ENCODE measurements around the gene SHMT2.

The SHMT2 gene

GRCh38 chr12:57229634-57230380 is at the start of gene SHMT2:
TSS of gene SHMT2 (plus strand) at chr12:57229711. CDS start at chr12:57229779, 68 bp downstream.
- DNase-seq (ENCODE audit: low spot score): peak; percentile 97

DNA sequence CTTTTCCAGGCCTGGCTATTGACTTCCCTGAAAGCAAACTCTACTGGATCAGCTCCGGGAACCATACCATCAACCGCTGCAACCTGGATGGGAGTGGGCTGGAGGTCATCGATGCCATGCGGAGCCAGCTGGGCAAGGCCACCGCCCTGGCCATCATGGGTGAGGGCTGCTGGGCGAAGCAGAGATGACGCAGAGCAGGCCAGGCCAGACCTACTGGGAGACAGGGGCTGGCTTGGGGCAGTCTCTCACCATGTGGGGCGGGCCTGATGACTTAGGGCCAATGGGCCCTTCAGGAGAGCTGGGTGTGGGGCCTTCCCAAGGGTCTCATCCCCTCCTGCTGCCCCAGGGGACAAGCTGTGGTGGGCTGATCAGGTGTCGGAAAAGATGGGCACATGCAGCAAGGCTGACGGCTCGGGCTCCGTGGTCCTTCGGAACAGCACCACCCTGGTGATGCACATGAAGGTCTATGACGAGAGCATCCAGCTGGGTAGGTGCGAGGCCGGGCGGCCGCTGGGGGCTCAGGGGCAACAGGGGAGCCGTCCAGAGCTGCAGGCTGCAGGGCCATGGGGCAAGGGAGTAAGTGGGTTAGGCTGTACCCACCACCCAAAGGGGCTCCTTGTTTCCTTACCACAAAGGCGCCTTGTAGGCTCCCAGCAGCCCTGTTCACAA is 49.1 kb upstream of the SHMT2 start:
- no peak for DNase-seq (ENCODE audit: low spot score)

DNA sequence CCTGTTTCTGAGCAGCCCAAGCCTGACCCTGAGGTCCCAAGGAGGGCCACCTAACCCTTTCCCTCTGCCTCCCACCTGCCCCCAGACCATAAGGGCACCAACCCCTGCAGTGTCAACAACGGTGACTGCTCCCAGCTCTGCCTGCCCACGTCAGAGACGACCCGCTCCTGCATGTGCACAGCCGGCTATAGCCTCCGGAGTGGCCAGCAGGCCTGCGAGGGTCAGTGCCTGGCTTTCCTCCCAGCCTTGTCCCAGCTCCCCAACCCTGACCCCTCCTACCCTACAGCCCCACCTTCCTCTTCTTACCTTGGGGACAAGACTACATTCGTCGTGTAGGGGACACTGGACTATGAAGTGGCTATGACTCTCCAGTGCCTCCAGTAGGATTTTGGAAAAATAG is 48.4 kb upstream of the SHMT2 start:
- DNase-seq (ENCODE audit: low spot score): no peak

GRCh38 chr12:57181561-57182155 is 47.9 kb upstream of the SHMT2 start:
- DNase-seq (ENCODE audit: low spot score): no peak

GRCh38 chr12:57182918-57183575 is 46.5 kb upstream of the SHMT2 start:
- DNase-seq (ENCODE audit: low spot score): peak; percentile 79

GRCh38 chr12:57183939-57184725 is 45.4 kb upstream of the SHMT2 start:
- no peak for DNase-seq (ENCODE audit: low spot score)

- DNase-seq (ENCODE audit: low spot score): no peak
These were observed 44.1 kb upstream of the SHMT2 start for GRCh38 chr12:57185403-57185802.

- DNase-seq (ENCODE audit: low spot score): no peak
These were observed 43.5 kb upstream of the SHMT2 start for GRCh38 chr12:57185906-57186508.

DNA sequence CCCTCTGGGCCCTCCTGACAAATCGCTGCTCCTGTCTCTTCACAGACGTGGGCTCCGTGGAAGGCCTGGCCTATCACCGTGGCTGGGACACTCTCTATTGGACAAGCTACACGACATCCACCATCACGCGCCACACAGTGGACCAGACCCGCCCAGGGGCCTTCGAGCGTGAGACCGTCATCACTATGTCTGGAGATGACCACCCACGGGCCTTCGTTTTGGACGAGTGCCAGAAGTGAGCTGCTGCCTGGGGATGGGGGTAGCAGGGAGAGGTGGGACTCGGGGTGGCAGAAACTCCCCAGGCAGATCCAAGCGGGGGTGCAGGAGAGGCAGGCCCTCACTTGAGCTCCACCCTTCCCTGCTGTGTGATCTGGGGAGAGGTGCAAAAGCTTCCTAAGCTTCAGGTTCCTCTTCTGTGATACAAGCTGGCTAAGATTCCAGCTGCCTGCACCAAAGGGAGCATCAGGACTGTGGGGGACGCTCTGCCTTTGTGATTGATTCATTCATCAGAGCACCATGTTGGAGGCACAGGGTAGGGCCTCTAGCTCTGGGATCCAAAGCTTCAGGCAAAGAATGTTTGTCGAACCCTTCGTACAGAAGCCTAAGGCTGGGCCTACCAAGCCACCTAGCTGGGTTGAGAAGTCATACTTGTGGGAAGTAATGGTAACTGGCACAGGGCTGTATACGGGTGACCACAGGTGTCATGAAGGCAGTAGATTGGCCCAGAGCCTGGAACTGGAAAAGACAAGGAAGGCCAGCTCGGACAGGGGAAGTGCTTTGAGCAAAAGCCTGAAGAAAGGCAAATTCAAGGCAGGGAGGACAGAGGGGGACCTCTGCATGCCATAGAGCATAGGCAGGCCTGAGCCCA is 42.1 kb upstream of the SHMT2 start:
- no peak for DNase-seq (ENCODE audit: low spot score)

DNA sequence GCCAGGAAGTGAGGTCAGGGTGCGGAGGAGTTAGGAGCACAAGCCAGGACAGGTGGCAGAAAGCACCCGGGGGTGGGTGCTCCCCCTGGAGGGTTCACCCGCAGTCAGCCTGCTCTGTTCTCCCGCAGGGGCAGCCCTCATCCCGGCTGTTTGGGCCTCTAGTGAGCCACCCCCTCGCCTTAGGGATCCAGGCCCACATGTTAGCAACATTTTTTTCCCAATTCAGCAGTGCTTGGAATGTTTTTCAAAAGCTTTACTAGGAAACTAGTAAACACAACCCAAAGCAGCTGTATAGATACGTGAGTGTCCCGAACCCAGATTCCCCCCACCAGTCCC is 41.5 kb upstream of the SHMT2 start:
- DNase-seq (ENCODE audit: low spot score): no peak

DNA sequence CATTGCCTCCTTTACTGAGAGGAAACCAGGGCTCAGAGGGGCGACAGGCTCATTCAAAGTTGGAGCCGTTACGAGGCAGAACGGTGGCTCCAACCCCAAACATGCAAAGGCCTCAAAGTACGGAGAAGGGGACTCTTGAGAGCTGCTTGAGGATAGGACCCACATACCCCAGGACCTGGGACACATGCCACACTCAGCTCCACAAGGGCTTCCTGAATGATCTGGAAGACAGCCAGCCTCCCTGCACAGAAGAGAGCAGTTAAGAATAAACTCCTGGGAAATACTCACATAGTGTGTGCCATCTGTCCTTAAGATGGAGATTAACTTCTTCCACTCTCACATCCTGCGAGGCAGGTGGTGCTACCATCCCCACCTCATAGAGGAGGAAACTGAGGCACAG is 39.5 kb upstream of the SHMT2 start:
- DNase-seq (ENCODE audit: low spot score): no peak

DNA sequence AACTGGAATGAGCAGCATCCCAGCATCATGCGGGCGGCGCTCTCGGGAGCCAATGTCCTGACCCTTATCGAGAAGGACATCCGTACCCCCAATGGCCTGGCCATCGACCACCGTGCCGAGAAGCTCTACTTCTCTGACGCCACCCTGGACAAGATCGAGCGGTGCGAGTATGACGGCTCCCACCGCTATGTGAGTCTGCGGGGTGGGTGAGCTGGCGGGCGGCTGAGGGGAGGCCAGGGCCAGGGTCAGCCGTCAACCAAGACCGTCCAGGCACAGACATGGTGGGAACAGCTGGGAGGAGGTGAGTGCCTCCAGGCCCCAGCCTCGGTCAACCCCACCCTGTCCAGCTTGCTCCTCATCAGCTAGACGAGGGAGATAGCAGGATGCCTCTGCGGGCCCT is 38.7 kb upstream of the SHMT2 start:
- no peak for DNase-seq (ENCODE audit: low spot score)

DNA sequence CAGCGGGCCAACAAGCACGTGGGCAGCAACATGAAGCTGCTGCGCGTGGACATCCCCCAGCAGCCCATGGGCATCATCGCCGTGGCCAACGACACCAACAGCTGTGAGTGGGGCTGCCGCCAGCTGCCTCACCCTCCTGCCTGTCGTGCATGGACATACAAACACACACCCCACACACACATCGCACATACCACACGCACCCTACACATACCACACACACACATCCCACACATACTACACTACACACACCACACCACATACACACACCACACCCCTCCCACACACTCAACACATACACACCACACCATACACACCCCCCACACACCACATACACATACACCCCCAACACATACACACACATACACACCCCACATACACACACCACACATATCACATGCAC is 38.1 kb upstream of the SHMT2 start:
- DNase-seq (ENCODE audit: low spot score): no peak

DNA sequence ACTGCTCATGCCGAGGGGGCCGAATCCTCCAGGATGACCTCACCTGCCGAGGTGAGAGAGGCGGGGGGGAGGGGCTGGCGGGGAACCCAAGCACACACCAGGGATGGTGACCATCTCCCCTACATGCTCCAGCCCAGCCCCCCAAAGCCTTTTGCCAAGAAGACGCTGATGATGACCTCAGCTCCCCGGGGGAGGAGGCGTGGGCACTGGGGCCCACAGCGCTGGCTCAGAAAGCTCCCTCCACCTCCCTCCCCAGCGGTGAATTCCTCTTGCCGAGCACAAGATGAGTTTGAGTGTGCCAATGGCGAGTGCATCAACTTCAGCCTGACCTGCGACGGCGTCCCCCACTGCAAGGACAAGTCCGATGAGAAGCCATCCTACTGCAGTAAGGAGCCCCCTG is 36.6 kb upstream of the SHMT2 start:
- DNase-seq (ENCODE audit: low spot score): no peak

GRCh38 chr12:57193706-57194245 is 35.7 kb upstream of the SHMT2 start:
- DNase-seq (ENCODE audit: low spot score): no peak

DNA sequence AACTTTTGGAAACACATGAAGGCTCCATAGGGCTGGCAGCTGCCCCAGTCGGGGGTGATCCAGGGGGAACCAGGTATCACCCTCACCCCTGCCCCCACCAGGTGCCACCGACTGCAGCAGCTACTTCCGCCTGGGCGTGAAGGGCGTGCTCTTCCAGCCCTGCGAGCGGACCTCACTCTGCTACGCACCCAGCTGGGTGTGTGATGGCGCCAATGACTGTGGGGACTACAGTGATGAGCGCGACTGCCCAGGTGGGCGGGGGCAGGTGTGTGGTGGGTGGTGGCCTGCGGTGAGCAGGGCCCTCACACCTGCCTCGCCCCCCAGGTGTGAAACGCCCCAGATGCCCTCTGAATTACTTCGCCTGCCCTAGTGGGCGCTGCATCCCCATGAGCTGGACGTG is 35.3 kb upstream of the SHMT2 start:
- no peak for DNase-seq (ENCODE audit: low spot score)

DNA sequence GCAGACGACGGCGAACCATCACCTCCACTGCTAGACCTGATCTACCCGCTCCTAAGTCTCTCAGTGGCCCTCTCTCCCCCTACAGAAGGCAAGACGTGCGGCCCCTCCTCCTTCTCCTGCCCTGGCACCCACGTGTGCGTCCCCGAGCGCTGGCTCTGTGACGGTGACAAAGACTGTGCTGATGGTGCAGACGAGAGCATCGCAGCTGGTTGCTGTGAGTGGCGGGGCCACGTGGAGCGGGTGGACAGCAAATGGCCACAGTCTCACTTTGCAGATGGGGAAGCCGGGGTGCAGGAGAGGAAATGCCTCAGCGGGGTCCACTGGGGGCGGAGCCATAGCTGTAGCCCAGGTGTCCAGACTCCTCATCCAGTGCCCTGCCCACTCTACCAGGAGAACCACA is 34.3 kb upstream of the SHMT2 start:
- no peak for DNase-seq (ENCODE audit: low spot score)

DNA sequence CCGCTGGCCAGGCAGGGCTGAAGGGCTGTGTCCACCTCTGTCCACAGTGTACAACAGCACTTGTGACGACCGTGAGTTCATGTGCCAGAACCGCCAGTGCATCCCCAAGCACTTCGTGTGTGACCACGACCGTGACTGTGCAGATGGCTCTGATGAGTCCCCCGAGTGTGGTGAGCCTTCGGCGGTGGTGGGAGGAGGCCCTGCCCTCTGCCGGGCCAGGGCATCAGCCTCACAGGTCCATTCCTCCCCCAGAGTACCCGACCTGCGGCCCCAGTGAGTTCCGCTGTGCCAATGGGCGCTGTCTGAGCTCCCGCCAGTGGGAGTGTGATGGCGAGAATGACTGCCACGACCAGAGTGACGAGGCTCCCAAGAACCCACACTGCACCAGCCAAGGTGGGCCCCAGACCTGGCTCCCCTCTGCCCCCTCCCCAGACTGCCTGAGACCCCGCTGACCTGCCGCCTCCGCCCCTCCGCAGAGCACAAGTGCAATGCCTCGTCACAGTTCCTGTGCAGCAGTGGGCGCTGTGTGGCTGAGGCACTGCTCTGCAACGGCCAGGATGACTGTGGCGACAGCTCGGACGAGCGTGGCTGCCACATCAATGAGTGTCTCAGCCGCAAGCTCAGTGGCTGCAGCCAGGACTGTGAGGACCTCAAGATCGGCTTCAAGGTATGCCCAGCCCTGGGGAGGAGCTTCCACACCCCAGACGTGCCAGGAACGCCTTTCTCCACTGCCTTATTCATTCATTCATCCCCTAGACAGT is 33.7 kb upstream of the SHMT2 start:
- no peak for DNase-seq (ENCODE audit: low spot score)

GRCh38 chr12:57196439-57196838 is 33.1 kb upstream of the SHMT2 start:
- no peak for DNase-seq (ENCODE audit: low spot score)

- no peak for DNase-seq (ENCODE audit: low spot score)
These were observed 32.6 kb upstream of the SHMT2 start for GRCh38 chr12:57196956-57197355.
